Measurements from ENCODE around the gene DCTN4. TPM values are rescaled to one million over a fixed set of nuclear protein-coding genes. Genes with fewer than 3 reads are reported as not detected.
A peak's percentile ranks its signal among the peaks of the same experiment; 100 is the strongest.
"Not testable (repeated sequence)": the region's sequence is repeated elsewhere in the genome, so short reads cannot be mapped to it uniquely, and the experiment has no call there.

Gene DCTN4
- 38.5 and 73.9 TPM in 2 replicates for total RNA-seq (ENCODE audit: low replicate concordance)

DNA sequence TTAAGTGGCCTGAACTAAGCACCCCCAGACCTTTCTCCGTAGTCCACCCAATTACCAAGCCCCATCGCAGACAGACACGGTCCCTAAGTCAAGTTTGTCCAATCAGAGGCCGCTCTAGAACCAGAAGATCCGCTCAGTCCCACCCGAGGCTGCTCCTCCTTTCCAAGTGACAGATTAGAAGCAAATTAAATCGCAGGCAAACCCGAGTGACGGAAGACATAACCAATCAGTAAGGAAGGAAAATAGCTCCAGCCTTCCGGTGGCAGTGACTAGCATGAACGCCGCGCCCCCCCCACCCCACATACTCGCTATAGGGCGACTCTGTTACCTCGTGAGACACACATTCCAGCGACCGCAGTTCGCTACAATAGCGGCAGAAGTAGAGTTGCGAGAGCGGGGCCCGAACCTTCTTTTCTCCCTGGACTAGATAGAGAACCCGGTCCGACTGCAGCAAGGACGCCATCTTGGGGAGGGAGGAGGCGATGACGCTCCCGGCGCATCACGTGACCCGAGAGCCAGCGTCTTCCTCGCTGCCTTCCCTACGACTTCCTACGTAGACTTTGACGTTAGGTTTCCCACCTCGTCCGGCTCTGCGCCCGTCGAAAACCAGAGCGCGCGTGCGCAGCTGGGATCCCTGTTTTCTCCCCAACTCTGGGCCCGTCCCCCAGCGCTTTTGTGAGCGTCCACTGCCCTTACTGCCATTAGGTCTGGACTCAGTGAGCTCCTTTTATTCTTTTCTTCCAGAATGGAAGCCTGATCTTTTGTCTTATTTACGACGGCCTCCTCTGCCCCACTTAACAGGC lies at the start of gene DCTN4:
TSS of gene DCTN4 (minus strand) at position 487 of the 803 bp plus-strand sequence. CDS start at position 463, 24 bp downstream.
- H3K4me3 ChIP-seq (ENCODE audit: low read depth, low read length), result peak within 1 kb of the TSS; percentile 75
- peak; percentile 100 for DNase-seq (ENCODE audit: low read depth)
- TF ChIP-seq, protein P1, sequence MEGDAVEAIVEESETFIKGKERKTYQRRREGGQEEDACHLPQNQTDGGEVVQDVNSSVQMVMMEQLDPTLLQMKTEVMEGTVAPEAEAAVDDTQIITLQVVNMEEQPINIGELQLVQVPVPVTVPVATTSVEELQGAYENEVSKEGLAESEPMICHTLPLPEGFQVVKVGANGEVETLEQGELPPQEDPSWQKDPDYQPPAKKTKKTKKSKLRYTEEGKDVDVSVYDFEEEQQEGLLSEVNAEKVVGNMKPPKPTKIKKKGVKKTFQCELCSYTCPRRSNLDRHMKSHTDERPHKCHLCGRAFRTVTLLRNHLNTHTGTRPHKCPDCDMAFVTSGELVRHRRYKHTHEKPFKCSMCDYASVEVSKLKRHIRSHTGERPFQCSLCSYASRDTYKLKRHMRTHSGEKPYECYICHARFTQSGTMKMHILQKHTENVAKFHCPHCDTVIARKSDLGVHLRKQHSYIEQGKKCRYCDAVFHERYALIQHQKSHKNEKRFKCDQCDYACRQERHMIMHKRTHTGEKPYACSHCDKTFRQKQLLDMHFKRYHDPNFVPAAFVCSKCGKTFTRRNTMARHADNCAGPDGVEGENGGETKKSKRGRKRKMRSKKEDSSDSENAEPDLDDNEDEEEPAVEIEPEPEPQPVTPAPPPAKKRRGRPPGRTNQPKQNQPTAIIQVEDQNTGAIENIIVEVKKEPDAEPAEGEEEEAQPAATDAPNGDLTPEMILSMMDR (IDR thresholded peaks at IDR 0.05; ENCODE audit: insufficient read depth, low read length), result no peak

DNA sequence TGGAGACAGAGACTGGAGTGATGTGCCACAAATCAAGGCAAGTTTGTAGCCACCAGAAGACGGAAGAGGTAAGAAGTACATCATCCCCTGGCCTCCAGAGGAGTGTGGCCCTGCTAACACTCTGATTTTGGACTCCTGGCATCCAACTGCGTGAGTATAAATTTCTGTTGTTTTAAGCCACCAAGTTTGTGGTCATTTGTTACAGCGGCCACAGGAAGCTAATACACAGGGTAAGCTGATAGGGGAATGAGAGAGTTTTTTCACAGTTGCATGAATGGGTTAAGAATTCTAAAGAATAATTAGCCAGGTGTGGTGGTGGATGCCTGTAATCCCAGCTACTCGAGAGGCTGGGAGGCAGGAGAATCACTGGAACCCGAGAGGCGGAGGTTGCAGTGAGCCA lies 45.6 kb upstream of the DCTN4 start:
- TF ChIP-seq, protein P1 (IDR thresholded peaks at IDR 0.05; ENCODE audit: insufficient read depth, low read length), result no peak
- no peak overlapping the region for H3K4me3 ChIP-seq (ENCODE audit: low read depth, low read length)
- DNase-seq (ENCODE audit: low read depth), result no peak

DNA sequence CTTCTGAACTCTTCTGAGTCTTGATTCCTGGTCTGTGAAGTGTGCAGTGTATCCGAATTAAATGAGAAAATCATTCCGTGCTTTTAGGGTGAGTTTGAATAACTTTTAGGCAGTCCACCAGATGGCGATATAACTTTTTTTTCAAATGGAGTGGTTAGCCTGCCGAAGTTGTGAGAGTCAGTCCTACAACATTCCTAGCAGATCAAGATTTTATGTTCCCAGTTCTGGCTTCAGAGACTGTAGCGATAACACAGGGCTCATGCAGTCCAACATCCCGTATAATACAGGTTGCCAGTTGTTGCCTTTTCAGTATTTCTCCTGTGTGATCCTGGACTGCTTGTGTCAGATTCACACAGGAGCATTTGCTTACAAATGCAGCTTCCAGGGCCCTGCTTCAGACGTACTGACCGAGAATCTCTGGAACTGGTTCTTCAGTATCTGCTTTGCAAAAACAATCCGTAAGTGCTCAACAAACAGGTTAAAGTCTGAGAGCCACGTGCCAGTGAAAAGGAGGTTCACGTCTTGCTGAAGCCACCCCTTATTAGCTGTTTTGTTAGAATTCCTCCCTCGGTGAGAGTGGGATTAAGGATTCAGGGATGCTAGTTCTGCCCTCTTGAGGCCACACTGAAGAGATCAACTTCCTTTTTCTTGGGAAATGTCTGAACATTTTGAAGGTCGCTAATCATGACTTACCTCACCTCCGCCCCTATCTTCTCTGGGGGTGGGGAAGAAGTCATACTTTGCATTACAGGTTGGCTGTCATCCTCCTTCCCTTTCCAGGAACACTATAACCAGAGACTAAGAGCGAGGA lies 42.5 kb upstream of the DCTN4 start:
- TF ChIP-seq, protein P1 (IDR thresholded peaks at IDR 0.05; ENCODE audit: insufficient read depth, low read length), result peak; percentile 62
- H3K4me3 ChIP-seq (ENCODE audit: low read depth, low read length), result peak overlapping the region; percentile 51
- DNase-seq (ENCODE audit: low read depth), result peak; percentile 88

DNA sequence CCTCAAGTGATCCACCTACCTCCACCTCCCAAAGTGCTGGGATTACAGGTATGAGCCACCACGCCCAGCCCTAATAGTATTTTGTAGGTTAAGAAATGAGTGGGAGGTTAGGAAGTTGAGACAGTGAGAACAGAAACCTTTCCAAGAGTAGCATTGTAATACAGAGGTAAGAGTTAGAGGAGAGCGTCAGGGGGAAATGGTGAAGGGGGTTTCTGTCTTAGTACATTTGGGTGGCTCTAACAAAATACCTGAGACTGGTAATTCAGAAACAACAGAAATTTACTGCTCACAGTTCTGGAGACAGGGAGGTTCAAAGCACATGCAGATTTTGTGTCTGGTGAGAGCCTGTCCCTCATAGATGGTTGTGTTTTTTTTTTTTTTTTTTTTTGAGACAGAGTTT lies 38.6 kb upstream of the DCTN4 start:
- TF ChIP-seq, protein P1 (IDR thresholded peaks at IDR 0.05; ENCODE audit: insufficient read depth, low read length), result no peak
- DNase-seq (ENCODE audit: low read depth), result no peak
- H3K4me3 ChIP-seq (ENCODE audit: low read depth, low read length), result no peak overlapping the region

DNA sequence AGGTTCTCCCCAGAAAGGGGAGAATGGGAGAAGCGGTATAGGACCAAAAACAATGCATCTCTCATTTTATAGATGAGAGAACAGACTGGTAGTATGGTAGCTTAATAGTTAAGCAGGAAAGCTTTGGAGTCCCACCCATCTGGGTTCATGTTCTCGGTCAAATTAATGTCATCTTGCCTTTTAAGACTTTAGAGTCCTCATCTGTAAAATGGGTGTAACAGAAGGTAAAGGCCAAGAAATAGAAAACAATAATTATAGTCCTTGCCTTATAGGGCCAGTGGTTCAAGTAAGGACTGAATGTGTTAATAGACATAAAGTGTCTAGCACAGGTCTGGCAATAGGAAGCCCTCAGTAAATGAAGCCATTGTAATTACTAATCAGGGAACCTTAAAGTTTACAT lies 36.1 kb upstream of the DCTN4 start:
- H3K4me3 ChIP-seq (ENCODE audit: low read depth, low read length), result no peak overlapping the region
- TF ChIP-seq, protein P1 (IDR thresholded peaks at IDR 0.05; ENCODE audit: insufficient read depth, low read length), result no peak
- no peak for DNase-seq (ENCODE audit: low read depth)

DNA sequence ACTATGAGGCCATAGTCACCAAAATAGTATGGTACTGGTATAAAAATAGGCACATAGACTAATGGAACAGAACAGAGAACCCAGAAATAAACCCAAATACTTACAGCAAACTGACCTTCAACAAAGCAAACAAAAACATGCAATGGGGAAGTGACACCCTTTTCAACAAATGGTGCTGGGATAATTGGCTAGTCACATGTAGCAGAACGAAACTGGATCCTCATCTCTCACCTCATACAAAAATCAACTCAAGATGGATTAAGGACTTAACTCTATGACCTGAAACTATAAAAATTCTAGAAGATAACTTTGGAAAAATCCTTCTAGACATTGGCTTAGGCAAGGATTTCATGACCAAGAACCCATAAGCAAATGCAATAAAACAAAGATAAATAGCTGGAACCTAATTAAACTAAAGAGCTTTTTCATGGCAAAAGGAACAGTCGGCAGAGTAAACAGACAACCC lies 34.6 kb upstream of the DCTN4 start:
- DNase-seq (ENCODE audit: low read depth); H3K4me3 ChIP-seq (ENCODE audit: low read depth, low read length): not testable (repeated sequence)

DNA sequence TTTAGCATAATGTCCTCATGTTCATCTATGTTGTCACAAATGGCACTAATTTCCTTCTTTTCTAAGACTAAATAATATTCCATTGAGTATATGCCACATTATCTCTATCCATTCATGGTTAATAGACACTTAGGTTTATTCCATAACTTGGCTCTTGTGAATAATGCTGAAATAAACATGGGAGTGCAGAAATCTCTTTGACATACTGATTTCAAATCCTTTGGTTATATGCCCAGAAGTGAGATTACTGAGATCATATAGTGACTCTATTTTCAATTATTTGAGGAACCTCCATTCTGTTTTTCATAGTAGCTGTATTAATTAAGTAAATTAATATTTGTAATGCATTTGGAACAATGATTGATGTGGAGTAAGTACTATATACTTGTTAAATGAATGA lies 32.7 kb upstream of the DCTN4 start:
- TF ChIP-seq, protein P1 (IDR thresholded peaks at IDR 0.05; ENCODE audit: insufficient read depth, low read length), result no peak
- no peak overlapping the region for H3K4me3 ChIP-seq (ENCODE audit: low read depth, low read length)
- peak; percentile 50 for DNase-seq (ENCODE audit: low read depth)

Measured in fibroblast of the aortic adventitia (primary cell).